SK-N-MC (cell line): ENCODE measurements around the gene DSCAML1.

ENCODE experiments used
- EZH2 ChIP-seq: fragments of 200-600 bp; sonication (generic); IDR thresholded peaks from one replicate; pipeline ENCODE4 v1.6.1; 2017; ENCODE audit warnings: antibody characterized with exemption
- FOXP2 ChIP-seq: optimal IDR thresholded peaks from 2 replicates; pipeline ENCODE3; 2011; ENCODE audit warnings: mild to moderate bottlenecking, moderate library complexity; ENCODE audit not compliant: insufficient read depth; ENCODE audit errors: extremely low read length, control extremely low read depth
- POLR2AphosphoS5 ChIP-seq: IDR thresholded peaks from 2 replicates; pipeline ENCODE4 v1.6.1; 2012; ENCODE audit warnings: mild to moderate bottlenecking, low read depth, low read length, borderline replicate concordance

GRCh38 chr11:117841551-117842031, 44.6 kb upstream of the DSCAML1 start:
- no peak for TF ChIP-seq POLR2AphosphoS5
- TF ChIP-seq EZH2, result no peak
- no peak for TF ChIP-seq FOXP2
